Stimulated activated CD4-positive, alpha-beta T cell treated with anti-CD3 and anti-CD28 coated beads, Interleukin-1b, Interleukin-23, amount 100 ng/mL, for 4 hours (primary cell): ENCODE results near the gene ARHGAP1.

ENCODE experiments used
- DNase-seq, 2 donors: peaks; one replicate each; pipeline ENCODE4 v3.0.0-alpha.2; 2020; ENCODE audit warnings: low read depth in 2 of 2

ARHGAP1 gene

GRCh38 chr11:46640036-46640788 lies 60.2 kb downstream of the ARHGAP1 start:
- DNase-seq = no peak

- no peak for DNase-seq
These were observed 61.1 kb downstream of the ARHGAP1 start for GRCh38 chr11:46639197-46639839.

GRCh38 chr11:46637546-46637945 lies 62.9 kb downstream of the ARHGAP1 start:
- no peak for DNase-seq

- no peak for DNase-seq
These were observed 64.8 kb downstream of the ARHGAP1 start for GRCh38 chr11:46635557-46636139.

GRCh38 chr11:46633291-46634217 lies 66.9 kb downstream of the ARHGAP1 start:
- no peak for DNase-seq

- no peak for DNase-seq
These were observed 67.9 kb downstream of the ARHGAP1 start for GRCh38 chr11:46632502-46632901.

GRCh38 chr11:46631676-46632075 lies 68.7 kb downstream of the ARHGAP1 start:
- DNase-seq = no peak

- DNase-seq = no peak
These were observed 70.2 kb downstream of the ARHGAP1 start for GRCh38 chr11:46630237-46630636.

GRCh38 chr11:46628961-46629360 lies 71.5 kb downstream of the ARHGAP1 start:
- DNase-seq = no peak
